COLO668 (cell line): ENCODE measurements around the gene ZNF175.
A peak's percentile ranks its signal among the peaks of the same experiment; 100 is the strongest.

ENCODE experiments used
- DNase-seq: peaks from one replicate; lab custom pipeline; 2025; ENCODE audit not compliant: unreplicated experiment; lab: John Stamatoyannopoulos, UW

ZNF175 gene

GRCh38 chr19:51570962-51571575, at the start of gene ZNF175:
Gene ZNF175 (plus strand): TSS chr19:51571283. CDS start chr19:51573330, 2,047 bp downstream.
- DNase-seq: peak; percentile 90

GRCh38 chr19:51521357-51521756, 49.7 kb upstream of the ZNF175 start:
- DNase-seq: no peak

- DNase-seq: no peak
These were observed 49.3 kb upstream of the ZNF175 start for GRCh38 chr19:51521781-51522180.

GRCh38 chr19:51524666-51525264, 46.3 kb upstream of the ZNF175 start:
- no peak for DNase-seq

- DNase-seq: no peak
These were observed 45.4 kb upstream of the ZNF175 start for GRCh38 chr19:51525651-51526050.

- no peak for DNase-seq
These were observed 41.8 kb upstream of the ZNF175 start for GRCh38 chr19:51529301-51529700.

- no peak for DNase-seq
These were observed 40.5 kb upstream of the ZNF175 start for GRCh38 chr19:51530616-51531015.

- DNase-seq: no peak
These were observed 39.5 kb upstream of the ZNF175 start, which contains the start of gene SIGLEC6 for GRCh38 chr19:51531349-51532315. Gene SIGLEC6 (minus strand): TSS chr19:51531670. CDS start chr19:51531648, 22 bp downstream.

- DNase-seq: no peak
These were observed 35.5 kb upstream of the ZNF175 start for GRCh38 chr19:51535535-51535934.

GRCh38 chr19:51539821-51540366, 31.2 kb upstream of the ZNF175 start:
- no peak for DNase-seq

GRCh38 chr19:51541458-51542357, 29.4 kb upstream of the ZNF175 start:
- DNase-seq: no peak

GRCh38 chr19:51542699-51543098, 28.4 kb upstream of the ZNF175 start:
- no peak for DNase-seq

GRCh38 chr19:51544038-51544437, 27.0 kb upstream of the ZNF175 start:
- no peak for DNase-seq

GRCh38 chr19:51546107-51546649, 24.9 kb upstream of the ZNF175 start:
- DNase-seq: no peak

- DNase-seq: no peak
These were observed 24.3 kb upstream of the ZNF175 start for GRCh38 chr19:51546650-51547396.

GRCh38 chr19:51547397-51548212, 23.5 kb upstream of the ZNF175 start:
- DNase-seq: no peak

GRCh38 chr19:51548213-51548651, 22.9 kb upstream of the ZNF175 start:
- no peak for DNase-seq

GRCh38 chr19:51548891-51549305, 22.2 kb upstream of the ZNF175 start:
- DNase-seq: no peak
